Spleen (tissue), 7 donors: ENCODE measurements around the gene HMCN2.

ENCODE experiments used
- CTCF ChIP-seq, 11 experiments: fragments of 200-600 bp in 7 of 11; fragments of 450-650 bp in 4 of 11; sonication (generic) in 4 of 11; IDR thresholded peaks in 8 of 11; conservative IDR thresholded peaks in 3 of 11; 1 replicate in 7 of 11; 2 replicates in 4 of 11; pipeline versions ENCODE4 v1.4.0 to v1.8.0; 2016 to 2021; ENCODE audit warnings: antibody characterized with exemption in 11 of 11, inconsistent platforms in 4 of 11, mild to moderate bottlenecking in 1 of 11
- POLR2A ChIP-seq, 3 donors: fragments of 450-650 bp; IDR thresholded peaks; one replicate each; pipeline ENCODE4 v1.5.1; 2017; ENCODE audit warnings: antibody characterized with exemption in 3 of 3, mild to moderate bottlenecking in 1 of 3
- POLR2AphosphoS5 ChIP-seq, 3 donors: sonication (generic); formaldehyde crosslinking; IDR thresholded peaks; one replicate each; pipeline ENCODE4 v1.5.1; 2017; ENCODE audit warnings: antibody characterized with exemption in 3 of 3
- donor health status: DM: no; HTN: no; CAD: no; lungs with moderate emphysema.
- donor health status: DM: no; HTN: no; CAD: no.
- donor health status: DM: no; HTN: no; CAD: no.

- TF ChIP-seq CTCF (IDR thresholded peaks at IDR 0.05 in 8 of 11, conservative IDR thresholded peaks at IDR 0.05 in 3 of 11) (no peak), POLR2A (IDR thresholded peaks at IDR 0.05) (no peak), POLR2AphosphoS5 (IDR thresholded peaks at IDR 0.05) (no peak)
These were observed 137.3 kb downstream of the HMCN2 start for GRCh38 chr9:130402645-130403440.
